Neutrophil (primary cell): ENCODE results near the gene RIT2.

ENCODE experiments used
- H3K27ac ChIP-seq: fragments of 200-600 bp; sonication (generic); 2 replicates; pipeline ENCODE4 v1.5.1; 2016; ENCODE audit warnings: mild to moderate bottlenecking, moderate library complexity
- H3K27me3 ChIP-seq: fragments of 200-600 bp; sonication (generic); 2 replicates; pipeline ENCODE4 v1.6.0; 2016; ENCODE audit warnings: mild to moderate bottlenecking
- H3K36me3 ChIP-seq: fragments of 200-600 bp; sonication (generic); 2 replicates; pipeline ENCODE4 v1.5.1; 2017
- H3K4me1 ChIP-seq, 2 experiments: fragments of 200-600 bp in 1 of 2; sonication (generic) in 1 of 2; 1 replicate in 1 of 2; 2 replicates in 1 of 2; pipeline versions ENCODE4 v1.5.1 to v1.6.1; 2013 to 2016; ENCODE audit warnings: low read depth in 1 of 2, low read length in 1 of 2, mild to moderate bottlenecking in 1 of 2, moderate library complexity in 1 of 2; ENCODE audit not compliant: control insufficient read depth in 1 of 2, insufficient read depth in 1 of 2
- H3K4me3 ChIP-seq, 2 experiments: fragments of 200-600 bp in 1 of 2; sonication (generic) in 1 of 2; 1 replicate in 1 of 2; 2 replicates in 1 of 2; pipeline ENCODE4 v1.5.1; 2013 to 2016; ENCODE audit warnings: low read depth in 1 of 2, low read length in 1 of 2, mild to moderate bottlenecking in 1 of 2, moderate library complexity in 1 of 2
- H3K9me3 ChIP-seq: fragments of 200-600 bp; sonication (generic); 2 replicates; pipeline ENCODE4 v1.5.1; 2016
- CTCF ChIP-seq: fragments of 200-600 bp; sonication (generic); IDR thresholded peaks from 2 replicates; pipeline ENCODE4 v1.5.1; 2016; ENCODE audit warnings: antibody characterized with exemption

The RIT2 gene

GRCh38 chr18:42778445-42779042 is 336.9 kb downstream of the RIT2 start:
- H3K4me3 ChIP-seq: no peak overlapping the region
- TF ChIP-seq CTCF: no peak
- no peak overlapping the region for H3K27ac ChIP-seq
- H3K36me3 ChIP-seq: no peaks in the 10 kb centered on the region
- H3K27me3 ChIP-seq: no peaks in the 10 kb centered on the region
- H3K9me3 ChIP-seq: no peaks in the 10 kb centered on the region
- H3K4me1 ChIP-seq: no peaks in the 10 kb centered on the region

GRCh38 chr18:42778024-42778423 is 337.5 kb downstream of the RIT2 start:
- no peak overlapping the region for H3K4me3 ChIP-seq
- H3K36me3 ChIP-seq: no peaks in the 10 kb centered on the region
- H3K27ac ChIP-seq: no peak overlapping the region
- H3K27me3 ChIP-seq: no peaks in the 10 kb centered on the region
- no peaks in the 10 kb centered on the region for H3K9me3 ChIP-seq
- no peak for TF ChIP-seq CTCF
- no peaks in the 10 kb centered on the region for H3K4me1 ChIP-seq

GRCh38 chr18:42773870-42774269 is 341.6 kb downstream of the RIT2 start:
- Histone ChIP-seq H3K27ac (no peak overlapping the region), H3K4me1 (no peaks in the 10 kb centered on the region), H3K4me3 (no peak overlapping the region), H3K27me3 (no peaks in the 10 kb centered on the region), H3K9me3 (no peaks in the 10 kb centered on the region), H3K36me3 (no peaks in the 10 kb centered on the region)
- TF ChIP-seq CTCF: no peak

GRCh38 chr18:42771936-42772335 is 343.5 kb downstream of the RIT2 start:
- H3K27ac ChIP-seq: no peak overlapping the region
- H3K27me3 ChIP-seq: no peaks in the 10 kb centered on the region
- no peaks in the 10 kb centered on the region for H3K9me3 ChIP-seq
- H3K36me3 ChIP-seq: no peaks in the 10 kb centered on the region
- no peak overlapping the region for H3K4me3 ChIP-seq
- no peak for TF ChIP-seq CTCF
- H3K4me1 ChIP-seq: no peaks in the 10 kb centered on the region

GRCh38 chr18:42765302-42765701 is 350.2 kb downstream of the RIT2 start:
- H3K36me3 ChIP-seq: no peaks in the 10 kb centered on the region
- no peaks in the 10 kb centered on the region for H3K27me3 ChIP-seq
- no peaks in the 10 kb centered on the region for H3K9me3 ChIP-seq
- H3K27ac ChIP-seq: no peak overlapping the region
- no peaks in the 10 kb centered on the region for H3K4me1 ChIP-seq
- H3K4me3 ChIP-seq: no peak overlapping the region
- no peak for TF ChIP-seq CTCF

GRCh38 chr18:42760290-42760689 is 355.2 kb downstream of the RIT2 start:
- Histone ChIP-seq H3K27me3 (no peaks in the 10 kb centered on the region), H3K36me3 (no peaks in the 10 kb centered on the region), H3K27ac (no peak overlapping the region), H3K4me1 (no peaks in the 10 kb centered on the region), H3K4me3 (no peak overlapping the region), H3K9me3 (no peaks in the 10 kb centered on the region)
- TF ChIP-seq CTCF: no peak
